HG02840 (cell line): Measurements from ENCODE around the gene SH2D2A.

Experiments
- ATAC-seq: cut with Tn5 transposase; IDR thresholded peaks from one replicate; pipeline ENCODE4 v1.9.1; 2021; ENCODE audit warnings: mild to moderate bottlenecking, moderate library complexity, moderate number of reproducible peaks; ENCODE audit not compliant: unreplicated experiment, low FRiP score

Gene SH2D2A

DNA sequence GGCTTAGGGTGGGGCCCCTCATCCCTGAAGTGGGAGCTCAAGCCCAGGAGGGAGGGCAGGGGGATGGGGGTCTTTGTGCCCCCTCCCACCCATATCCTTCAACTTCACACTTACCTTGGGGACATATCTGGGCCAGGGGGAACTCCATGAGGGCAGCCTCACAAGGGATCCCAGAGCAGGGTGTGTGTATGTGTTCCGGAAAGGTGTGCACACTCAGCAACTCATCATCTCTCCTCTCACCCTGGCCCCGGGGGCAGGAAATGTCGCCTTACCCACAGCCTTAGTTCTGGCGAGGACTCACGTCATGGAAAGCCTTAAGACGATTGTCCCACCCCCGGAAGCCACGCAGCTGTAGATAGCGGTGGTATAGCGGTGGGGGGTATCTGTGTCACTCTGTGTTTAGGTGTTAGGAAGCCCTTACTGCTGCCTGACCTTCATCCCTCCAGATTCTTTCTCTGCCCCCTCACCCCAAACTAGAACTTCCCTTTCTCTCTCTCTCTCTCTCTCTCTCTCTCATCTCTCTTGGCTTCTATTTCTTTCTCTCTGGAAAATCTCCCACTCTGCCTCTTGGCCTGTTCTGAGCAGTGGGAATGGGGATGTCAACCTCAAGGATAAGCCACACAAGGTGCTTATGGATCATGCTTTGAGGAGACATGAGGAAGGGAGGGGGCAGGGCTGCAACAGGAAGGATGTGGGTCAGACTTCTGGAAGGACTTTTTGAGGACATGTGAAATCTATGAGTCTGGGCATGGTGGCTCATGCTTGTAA lies at the start of gene SH2D2A:
Gene SH2D2A (minus strand): TSS at position 288 of the 768 bp plus-strand sequence. CDS start 140 bp downstream, at position 148.
- ATAC-seq = no peak

DNA sequence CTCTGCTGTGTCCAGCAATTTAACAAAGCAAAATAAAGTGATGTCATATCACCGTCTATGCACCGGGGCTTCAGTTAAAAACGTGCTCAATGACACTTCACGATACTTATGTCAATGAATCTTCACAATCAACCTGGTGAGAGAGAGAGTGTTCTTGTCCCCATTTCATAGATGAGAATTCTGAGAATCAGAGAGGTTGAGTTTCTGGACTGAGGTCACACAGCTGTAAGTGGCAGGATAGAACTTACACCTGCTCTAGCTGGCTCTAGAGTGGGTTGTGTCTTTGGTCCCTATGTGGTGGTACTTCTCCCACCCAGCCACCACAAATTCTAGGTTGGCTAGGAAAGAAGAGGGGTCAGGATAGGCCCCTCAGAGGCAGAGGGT lies 49.2 kb upstream of the SH2D2A start:
- no peak for ATAC-seq

DNA sequence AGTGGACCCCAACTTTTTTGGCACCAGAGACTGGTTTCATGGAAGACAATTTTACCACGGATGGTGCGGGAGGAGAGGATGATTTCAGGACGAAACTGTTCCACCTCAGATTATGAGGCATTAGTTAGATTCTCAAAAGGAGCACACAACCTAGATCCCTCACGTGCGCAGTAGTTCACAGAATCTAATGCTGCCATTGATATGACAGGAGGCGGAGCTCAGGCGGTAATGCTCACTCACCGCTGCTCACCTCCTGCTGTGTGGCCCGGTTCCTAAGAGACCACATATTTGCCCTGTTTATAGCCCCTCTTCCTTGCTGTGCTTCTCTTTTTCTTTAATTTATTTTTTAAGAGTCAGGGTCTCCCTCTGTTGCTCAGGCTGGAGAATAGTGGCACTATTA lies 48.6 kb upstream of the SH2D2A start:
- ATAC-seq = no peak

DNA sequence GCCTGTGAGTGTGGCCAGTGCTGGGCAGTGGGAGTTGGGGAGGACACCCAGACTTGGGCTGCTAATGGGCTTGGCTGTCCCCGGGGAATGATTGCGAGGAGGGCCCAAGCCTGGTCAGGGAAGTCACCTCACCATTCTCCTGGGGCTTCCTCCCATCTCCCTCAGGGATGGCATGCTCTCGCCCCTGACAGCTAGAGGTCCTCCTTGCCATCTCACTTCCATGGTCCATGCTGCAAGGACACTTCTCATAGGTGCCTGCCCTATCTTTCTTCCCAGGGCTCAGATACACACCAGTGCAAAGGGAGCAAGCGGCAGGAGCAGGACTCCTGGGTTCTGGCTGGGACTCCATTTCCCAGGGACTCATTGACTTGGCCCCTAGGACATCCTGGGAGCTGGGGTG lies 48.1 kb upstream of the SH2D2A start:
- no peak for ATAC-seq

DNA sequence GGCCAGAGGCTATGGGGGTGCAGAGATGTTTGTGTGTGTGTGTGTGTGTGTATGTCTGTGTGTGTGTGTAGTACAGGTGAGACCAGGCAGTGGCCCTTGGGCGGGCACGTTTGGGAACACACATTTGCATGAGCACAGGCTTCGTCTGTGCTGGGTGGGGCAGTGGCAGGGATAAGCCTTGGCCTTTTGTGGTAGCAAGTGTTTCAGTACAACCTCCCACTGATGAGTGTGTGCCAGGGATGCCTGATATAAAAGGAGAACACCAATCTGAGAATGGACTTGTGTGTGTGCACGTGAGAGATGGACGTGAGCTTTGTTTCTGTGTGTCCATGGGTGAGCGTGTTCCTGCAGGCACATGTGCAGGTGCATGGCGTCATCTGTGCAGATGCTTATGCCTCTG lies 47.0 kb upstream of the SH2D2A start:
- no peak for ATAC-seq

DNA sequence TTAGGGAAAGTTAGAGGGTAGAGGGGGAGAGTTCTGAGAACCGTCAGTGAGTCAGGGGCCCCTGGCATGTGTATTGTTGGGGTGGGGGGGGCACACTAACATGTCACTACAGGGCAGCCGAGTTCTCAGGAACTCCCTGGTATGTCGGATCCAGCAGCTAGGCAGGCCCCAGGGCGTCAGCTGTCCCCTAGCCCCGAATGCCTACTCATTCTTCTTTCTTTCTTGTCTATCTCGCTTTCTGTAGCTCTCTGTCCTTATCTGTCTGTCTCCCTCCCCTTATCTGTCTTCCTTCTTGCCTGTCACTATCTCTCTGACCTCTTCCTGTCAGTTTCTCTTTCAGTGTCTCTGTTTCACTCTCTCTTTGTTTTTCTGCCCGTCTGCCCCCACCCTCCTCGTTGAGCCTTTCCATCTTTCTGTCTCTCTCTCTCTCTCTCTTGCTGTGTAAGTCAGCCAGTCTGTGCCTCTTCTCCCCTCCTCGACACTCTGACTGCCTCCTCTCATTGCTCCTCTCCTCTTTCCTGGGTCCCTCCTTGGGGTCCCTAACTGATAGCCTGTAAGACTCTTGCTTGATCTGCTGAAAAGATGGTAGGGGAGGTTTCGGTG lies 46.5 kb upstream of the SH2D2A start:
- no peak for ATAC-seq

DNA sequence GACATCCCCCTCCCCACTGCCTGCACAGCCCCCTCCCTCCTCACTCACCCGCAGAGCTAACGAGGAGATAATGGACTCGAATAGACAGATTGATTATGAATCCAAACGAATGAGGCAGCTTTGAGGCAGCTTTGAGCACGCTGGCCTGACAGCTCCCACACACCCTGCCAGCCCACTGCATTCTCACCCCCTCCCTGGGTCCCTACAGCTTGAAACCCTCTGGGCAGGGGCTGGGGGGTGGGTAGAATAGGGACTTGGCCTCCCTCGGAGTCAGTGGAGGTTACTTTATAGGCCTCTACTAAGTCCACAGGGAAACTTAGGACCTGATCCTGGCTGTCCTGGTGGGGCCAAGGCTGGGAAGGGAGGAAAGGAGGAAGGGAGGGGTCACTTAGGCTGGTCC lies 45.9 kb upstream of the SH2D2A start:
- no peak for ATAC-seq

DNA sequence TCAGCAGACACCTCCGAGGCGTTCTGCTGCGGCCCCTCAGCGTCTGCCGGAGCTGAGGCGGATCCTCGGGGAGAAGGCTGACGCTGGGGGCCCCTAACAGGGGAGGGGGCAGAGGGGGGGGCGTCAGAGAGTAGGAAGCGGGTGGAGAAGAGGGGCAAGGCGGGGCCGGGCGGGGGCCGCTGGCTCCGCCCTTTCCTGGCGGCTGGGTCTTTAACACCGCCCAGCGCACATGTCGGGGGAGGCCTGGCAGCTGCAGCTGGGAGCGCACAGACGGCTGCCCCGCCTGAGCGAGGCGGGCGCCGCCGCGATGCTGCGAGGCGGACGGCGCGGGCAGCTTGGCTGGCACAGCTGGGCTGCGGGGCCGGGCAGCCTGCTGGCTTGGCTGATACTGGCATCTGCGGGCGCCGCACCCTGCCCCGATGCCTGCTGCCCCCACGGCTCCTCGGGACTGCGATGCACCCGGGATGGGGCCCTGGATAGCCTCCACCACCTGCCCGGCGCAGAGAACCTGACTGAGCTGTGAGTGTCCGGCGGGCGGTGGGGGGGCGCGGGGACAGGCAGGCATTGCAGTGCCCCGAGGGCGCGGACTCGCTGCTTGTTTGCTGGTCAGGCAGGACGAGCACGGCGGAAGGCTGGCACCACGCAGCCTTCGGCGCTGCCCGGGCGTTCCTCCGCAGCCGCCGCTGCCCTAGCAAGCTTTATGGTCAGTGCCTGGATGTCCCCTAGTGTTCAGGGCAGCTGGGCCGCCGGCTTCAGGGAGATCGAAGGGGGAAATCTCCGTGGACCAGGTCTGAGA lies 44.2 kb upstream of the SH2D2A start, which contains the start of gene NTRK1:
Gene NTRK1 (plus strand): TSS at position 238 of the 796 bp plus-strand sequence. CDS start 70 bp downstream, at position 308.
- ATAC-seq = no peak

DNA sequence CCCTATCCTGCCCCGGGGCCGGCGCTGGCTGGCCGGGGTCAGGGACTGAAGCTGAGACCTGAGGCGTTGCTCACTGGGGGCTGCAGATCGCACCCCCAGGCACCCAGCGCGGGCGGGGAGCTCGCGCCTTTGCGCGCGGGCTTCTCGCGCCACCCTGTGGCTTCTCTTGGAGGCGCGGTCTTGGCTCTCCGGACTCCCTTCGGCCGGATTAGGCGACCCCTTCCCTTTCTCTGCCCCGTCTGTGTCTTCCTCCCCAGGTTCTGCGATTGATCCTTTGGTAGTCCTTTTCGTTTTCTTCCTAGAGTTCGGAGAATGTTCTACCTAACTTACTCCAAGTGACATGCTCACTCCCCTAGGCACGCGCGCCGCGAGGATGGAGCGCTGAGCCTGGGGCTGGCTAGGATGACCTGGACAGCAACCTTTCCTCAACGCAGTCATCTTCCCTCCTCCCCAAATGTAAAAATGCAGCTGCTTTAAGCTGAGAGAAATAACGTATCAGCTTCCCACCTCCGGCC lies 43.5 kb upstream of the SH2D2A start:
- ATAC-seq = no peak

DNA sequence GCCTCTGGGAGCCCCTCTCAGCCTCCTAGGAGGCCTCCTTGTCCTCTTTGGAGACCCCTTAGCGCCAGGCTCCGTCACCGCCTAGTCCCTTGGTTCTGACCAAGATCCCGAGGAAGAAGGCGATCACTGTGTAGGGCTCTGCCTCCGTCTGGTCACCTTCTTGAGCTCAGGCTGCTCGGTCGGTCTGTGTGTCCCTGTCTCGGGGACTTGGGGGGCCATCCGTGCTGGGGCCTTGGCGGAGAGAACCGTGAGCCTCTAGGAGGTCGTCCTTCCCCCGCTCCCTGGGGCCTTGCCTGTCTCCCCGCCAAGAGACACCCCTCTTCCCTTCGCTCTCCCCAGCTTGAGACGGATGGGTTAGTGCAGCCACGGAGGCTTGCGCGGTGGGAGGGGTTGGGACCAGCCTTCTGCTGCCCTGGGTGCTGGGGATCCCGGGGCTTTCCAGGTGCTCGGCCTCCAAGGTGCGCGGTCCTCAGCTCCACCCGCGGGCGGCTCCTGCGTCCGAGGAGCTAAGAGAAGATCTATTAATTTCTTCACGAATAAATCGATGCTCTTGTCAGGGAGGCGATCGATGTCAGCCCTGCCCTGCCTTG lies 43.0 kb upstream of the SH2D2A start:
- ATAC-seq = no peak

DNA sequence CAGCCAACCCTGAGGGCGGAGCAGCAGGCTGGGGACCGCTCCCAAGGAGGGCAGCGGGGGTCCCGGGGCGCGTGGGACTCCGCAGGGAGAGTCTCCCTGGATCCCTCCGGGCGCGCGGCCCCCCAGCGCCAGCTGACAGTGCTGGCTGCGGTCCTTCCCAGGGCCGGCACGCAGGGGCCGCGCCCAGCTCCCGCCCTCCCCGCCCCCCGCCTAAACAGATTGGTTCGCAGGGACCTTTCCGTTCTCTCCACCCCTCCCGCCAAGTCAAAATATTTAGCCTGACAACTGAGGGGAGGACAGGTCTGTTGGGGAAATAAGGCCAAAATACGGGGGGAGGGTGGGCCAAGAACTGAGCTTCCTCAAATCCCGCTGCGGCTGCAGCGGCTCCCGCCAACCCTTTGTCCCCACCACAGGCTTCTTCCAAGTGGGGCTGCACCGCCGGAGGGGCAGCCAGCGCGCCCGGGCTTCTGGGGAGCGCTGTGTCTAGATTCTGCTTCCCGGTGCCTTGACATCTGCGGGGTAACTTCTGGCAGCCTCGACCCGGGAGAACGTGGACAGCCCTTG lies 42.4 kb upstream of the SH2D2A start, which contains the start of gene INSRR:
Gene INSRR (minus strand): TSS at position 159 of the 564 bp plus-strand sequence. CDS start 496 bp downstream, outside the sequence.
- ATAC-seq = no peak

DNA sequence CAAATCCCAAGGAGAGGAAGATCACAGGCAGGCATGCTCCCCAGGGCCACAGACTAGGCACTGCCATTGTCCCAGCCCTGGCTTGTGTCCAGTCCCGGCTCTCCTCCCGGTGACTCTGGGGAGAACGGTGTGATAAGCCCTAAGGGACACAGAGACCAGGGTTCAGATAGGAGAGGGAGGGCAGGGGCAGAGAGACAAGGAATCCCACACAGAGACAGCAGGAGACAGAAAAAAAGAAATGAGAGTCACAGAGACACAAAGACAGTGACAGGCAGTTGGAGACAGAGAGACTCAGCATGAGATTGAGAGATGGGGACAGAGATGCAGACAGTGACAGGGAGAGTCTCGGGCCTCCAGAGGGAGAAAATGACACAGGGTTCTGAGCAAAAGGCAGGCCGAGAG lies 41.9 kb upstream of the SH2D2A start:
- no peak for ATAC-seq

DNA sequence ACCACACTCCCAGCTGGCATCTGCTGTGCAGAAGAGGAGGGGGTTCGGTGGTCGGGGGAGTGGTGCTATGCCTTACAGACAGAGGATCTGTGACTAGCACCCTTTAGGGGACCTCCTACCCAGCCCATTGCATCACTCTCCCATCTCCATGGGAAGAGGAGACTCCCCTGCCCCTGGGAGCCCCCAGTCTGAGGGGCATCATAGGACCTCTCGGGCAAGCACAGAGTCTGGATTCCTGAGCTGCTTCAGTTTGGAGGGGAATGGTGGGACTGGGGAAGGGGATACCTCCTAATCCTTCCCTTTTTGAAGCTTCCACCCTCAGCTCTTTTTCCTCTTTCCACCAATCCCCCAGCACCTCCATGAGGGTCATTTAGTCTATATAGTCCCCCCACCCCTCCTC lies 40.9 kb upstream of the SH2D2A start:
- ATAC-seq = no peak

DNA sequence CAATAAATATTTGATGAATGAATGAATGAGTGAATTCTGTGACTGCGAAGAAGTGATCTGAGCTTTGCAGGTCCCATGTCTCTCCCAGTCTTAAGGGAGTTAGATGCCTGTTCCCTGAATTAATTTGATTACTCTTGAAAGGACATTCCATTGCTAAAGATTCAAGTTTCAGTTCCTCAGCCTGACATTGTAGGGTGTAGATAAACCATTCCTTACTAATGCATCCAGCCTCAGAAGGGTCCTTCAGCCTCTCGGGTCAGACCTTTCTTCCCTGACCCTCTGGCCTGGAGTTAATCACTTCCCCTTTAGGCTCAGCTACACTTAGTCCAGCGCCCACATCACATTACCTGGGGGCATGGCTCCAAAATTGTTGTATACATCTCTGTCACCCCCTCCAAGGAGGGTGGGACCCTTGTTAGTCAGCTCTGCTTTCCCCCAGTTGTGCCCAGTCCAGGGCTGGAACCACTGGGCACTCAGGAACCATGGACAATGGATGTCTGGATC lies 39.7 kb upstream of the SH2D2A start:
- ATAC-seq = no peak

DNA sequence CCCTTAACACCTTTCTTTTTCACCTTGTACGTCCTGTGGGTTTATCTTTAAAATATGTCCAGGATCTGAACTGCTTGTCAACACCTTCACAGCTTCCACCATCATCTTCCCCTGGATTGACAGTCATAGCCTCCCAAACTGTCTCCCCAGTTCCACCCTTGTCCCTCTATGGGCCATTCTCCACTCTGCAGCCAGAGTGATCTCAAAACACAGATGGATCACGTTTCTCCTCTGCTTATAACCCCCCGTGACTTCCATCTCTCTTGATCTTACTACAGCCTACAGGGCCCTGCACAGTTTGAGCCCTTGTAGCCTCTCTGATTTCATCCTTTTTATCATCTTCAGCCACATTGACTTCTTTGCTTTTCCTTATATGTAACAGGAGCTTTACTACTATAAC lies 38.0 kb upstream of the SH2D2A start:
- no peak for ATAC-seq

DNA sequence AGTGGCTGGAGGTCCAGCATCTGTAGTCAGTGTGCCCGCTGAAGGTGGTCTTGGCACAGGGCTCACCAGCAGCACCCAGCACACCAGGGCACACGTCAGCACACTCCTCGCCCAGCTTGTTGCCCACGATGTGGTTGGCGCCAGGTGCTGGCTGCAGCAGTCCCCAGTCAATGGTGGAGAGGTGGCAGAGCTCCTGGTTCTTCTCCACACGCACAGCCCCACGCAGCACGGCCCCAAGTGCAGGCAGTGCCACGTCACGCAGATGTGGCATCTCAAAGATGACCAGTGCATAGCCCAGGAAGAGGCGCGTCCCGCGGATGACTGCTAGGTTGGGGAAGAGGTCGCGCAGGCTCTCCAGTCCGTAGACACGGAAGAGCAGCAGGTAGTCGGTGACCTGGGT lies 37.1 kb upstream of the SH2D2A start:
- ATAC-seq = no peak

DNA sequence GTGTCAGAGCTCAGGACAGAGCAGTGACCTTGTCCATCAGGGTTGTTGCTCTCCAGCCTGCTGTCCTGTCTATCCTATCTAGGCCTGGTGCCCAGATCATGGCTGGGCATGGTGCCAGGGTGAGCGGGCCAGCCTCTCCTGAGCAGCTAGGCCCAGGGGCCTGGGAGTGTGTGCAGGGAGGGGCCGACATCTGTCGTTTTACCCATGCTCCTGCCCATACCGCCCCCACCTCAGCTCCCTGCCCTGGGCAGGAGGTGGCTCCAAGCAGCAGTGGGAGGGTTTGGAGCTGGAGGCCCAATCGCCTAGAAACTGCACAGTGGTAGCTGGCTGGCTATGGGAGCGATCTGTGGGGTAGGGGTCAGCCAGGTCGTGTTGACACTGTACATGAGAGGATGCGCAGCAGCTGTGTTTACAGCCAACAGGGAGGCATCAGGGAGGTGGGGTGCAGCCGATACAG lies 35.8 kb upstream of the SH2D2A start:
- ATAC-seq = no peak

DNA sequence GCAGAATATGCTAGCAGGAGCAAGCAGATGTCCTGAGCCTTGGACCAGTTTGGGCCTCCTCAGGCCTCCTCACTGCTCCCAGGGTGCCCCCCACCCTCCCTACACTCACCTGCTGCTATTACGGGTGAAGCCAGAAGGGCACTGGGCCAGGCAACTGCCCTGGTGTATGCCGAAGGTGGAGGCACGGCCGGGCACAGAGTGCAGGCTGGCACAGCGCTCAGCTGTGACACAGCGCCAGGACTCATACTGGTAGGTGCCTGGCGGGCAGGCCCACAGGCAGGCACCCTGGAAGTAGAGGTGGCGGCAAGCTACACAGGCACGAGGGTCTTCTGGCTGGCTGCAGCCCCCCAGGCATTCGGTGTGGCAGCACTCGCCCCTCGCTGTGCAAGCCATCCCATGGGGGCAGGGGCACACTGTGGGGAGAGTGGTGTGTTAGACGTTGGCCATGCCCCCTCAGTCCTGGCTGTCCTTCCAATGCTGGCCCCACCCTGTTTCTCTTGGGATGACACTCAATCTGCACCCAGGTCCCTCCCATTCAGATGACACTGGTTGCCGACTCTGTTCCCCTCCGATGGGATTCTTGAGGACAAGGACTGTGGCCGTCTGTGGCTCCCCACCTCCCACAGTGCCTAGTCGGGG lies 35.2 kb upstream of the SH2D2A start:
- no peak for ATAC-seq

DNA sequence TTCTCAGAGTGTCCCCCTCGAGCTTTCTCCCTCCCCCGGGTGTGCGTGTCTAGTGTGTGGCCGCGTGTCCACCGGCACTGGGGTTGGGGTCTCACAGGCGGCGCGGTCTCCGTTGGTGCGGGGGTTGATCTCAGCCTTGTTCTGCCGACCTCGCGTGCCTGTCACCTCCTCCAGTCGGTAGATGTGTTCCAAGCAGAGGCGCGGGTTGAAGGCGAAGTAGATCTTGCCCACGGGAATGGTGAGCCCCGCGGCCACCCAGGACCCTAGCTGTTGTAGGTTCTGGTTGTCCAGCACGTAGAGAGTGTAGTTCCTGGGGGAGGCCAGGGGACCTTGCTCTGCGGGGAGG lies 32.5 kb upstream of the SH2D2A start:
- ATAC-seq = no peak
